Neural progenitor cell (in vitro differentiated cells): ENCODE data around the gene ATP8B4. TPM values are rescaled to one million over a fixed set of nuclear protein-coding genes. Genes with fewer than 3 reads are reported as not detected.

ENCODE experiments used
- DNase-seq: peaks from one replicate; pipeline ENCODE4 v3.0.0-alpha.2; 2016; ENCODE audit warnings: low spot score
- H2AFZ ChIP-seq: fragments of 200-600 bp; sonication (generic); replicated peaks from 2 replicates; pipeline ENCODE4 v1.6.1; 2016; ENCODE audit warnings: antibody characterized with exemption
- H3F3A ChIP-seq: fragments of 200-600 bp; sonication (generic); 2 replicates; pipeline ENCODE4 v1.6.1; 2016; ENCODE audit warnings: antibody characterized with exemption, low read depth
- H3K27ac ChIP-seq: fragments of 200-600 bp; sonication (generic); 2 replicates; pipeline ENCODE4 v1.5.1; 2016; ENCODE audit warnings: mild to moderate bottlenecking
- H3K27me3 ChIP-seq: fragments of 200-600 bp; sonication (generic); 2 replicates; pipeline ENCODE4 v1.6.1; 2016; ENCODE audit warnings: mild to moderate bottlenecking, moderate library complexity
- H3K36me3 ChIP-seq: fragments of 200-600 bp; sonication (generic); 2 replicates; pipeline ENCODE4 v1.5.1; 2016
- H3K4me1 ChIP-seq: fragments of 200-600 bp; sonication (generic); 2 replicates; pipeline ENCODE4 v1.6.1; 2016; ENCODE audit warnings: mixed run types
- H3K4me2 ChIP-seq: fragments of 200-600 bp; sonication (generic); 2 replicates; pipeline ENCODE4 v1.6.1; 2016
- H3K4me3 ChIP-seq: fragments of 200-600 bp; sonication (generic); 2 replicates; pipeline ENCODE4 v1.5.1; 2016
- H3K79me2 ChIP-seq: fragments of 200-600 bp; sonication (generic); 2 replicates; pipeline ENCODE4 v1.6.1; 2016; ENCODE audit warnings: low read depth
- H3K9ac ChIP-seq: fragments of 200-600 bp; sonication (generic); 2 replicates; pipeline ENCODE4 v1.6.1; 2016
- H3K9me3 ChIP-seq: fragments of 200-600 bp; sonication (generic); 2 replicates; pipeline ENCODE4 v1.5.1; 2016; ENCODE audit warnings: low read depth
- H4K20me1 ChIP-seq: fragments of 200-600 bp; sonication (generic); 2 replicates; pipeline ENCODE4 v1.6.1; 2016; ENCODE audit warnings: low read depth
- H3K27ac Mint-ChIP-seq: 3 replicates; pipeline ENCODE4 v1.8.0; 2021; ENCODE audit warnings: mixed read lengths
- H3K27me3 Mint-ChIP-seq: 2 replicates; pipeline ENCODE4 v1.8.0; 2022; ENCODE audit warnings: low read depth, mild to moderate bottlenecking, inconsistent platforms, moderate library complexity, mixed read lengths; ENCODE audit not compliant: insufficient read depth
- H3K36me3 Mint-ChIP-seq: 3 replicates; pipeline ENCODE4 v1.8.0; 2021; ENCODE audit warnings: mixed read lengths
- H3K4me1 Mint-ChIP-seq: 3 replicates; pipeline ENCODE4 v1.8.0; 2021; ENCODE audit warnings: mixed read lengths
- H3K4me3 Mint-ChIP-seq: 3 replicates; pipeline ENCODE4 v1.8.0; 2021; ENCODE audit warnings: mild to moderate bottlenecking, moderate library complexity, mixed read lengths
- H3K9me3 Mint-ChIP-seq: 3 replicates; pipeline ENCODE4 v1.8.0; 2020; ENCODE audit warnings: mixed read lengths
- EZH2 ChIP-seq: fragments of 200-600 bp; sonication (generic); IDR thresholded peaks from 2 replicates; pipeline ENCODE4 v1.6.1; 2017; ENCODE audit warnings: antibody characterized with exemption, mild to moderate bottlenecking, moderate library complexity
- EZH2phosphoT487 ChIP-seq: fragments of 200-600 bp; sonication (generic); IDR thresholded peaks from 2 replicates; pipeline ENCODE4 v1.6.1; 2017; ENCODE audit warnings: antibody characterized with exemption
- total RNA-seq: library from RNA; depleted of rRNA; stranded (reverse); fragments of >200 nt; gene quantifications from 2 replicates; pipeline ENCODE4 v1.2.3, GENCODE V29; 2015; ENCODE audit warnings: low replicate concordance
- TF ChIP-seq, protein P1 (sequence below): fragments of 200-600 bp; sonication (generic); IDR thresholded peaks from 2 replicates; pipeline ENCODE4 v1.5.1; 2017; ENCODE audit warnings: antibody characterized with exemption, mild to moderate bottlenecking

Gene ATP8B4
- total RNA-seq, 1 donor from 2014 or later, result 2.7 TPM

GRCh38 chr15:50016951-50017350 lies 102.1 kb downstream of the ATP8B4 start:
- H4K20me1 ChIP-seq, result no peaks in the 10 kb centered on the region
- H3K27ac ChIP-seq, result no peak overlapping the region
- H3K36me3 ChIP-seq, result no peaks in the 10 kb centered on the region
- H3K27me3 ChIP-seq, result no peaks in the 10 kb centered on the region
- Mint-ChIP-seq H3K27me3 (no peaks in the 10 kb centered on the region), H3K27ac (no peak overlapping the region), H3K4me1 (no peaks in the 10 kb centered on the region), H3K36me3 (no peaks in the 10 kb centered on the region), H3K9me3 (no peaks in the 10 kb centered on the region), H3K4me3 (no peak overlapping the region)
- TF ChIP-seq EZH2 (no peak), EZH2phosphoT487 (no peak)
- TF ChIP-seq, protein P1, sequence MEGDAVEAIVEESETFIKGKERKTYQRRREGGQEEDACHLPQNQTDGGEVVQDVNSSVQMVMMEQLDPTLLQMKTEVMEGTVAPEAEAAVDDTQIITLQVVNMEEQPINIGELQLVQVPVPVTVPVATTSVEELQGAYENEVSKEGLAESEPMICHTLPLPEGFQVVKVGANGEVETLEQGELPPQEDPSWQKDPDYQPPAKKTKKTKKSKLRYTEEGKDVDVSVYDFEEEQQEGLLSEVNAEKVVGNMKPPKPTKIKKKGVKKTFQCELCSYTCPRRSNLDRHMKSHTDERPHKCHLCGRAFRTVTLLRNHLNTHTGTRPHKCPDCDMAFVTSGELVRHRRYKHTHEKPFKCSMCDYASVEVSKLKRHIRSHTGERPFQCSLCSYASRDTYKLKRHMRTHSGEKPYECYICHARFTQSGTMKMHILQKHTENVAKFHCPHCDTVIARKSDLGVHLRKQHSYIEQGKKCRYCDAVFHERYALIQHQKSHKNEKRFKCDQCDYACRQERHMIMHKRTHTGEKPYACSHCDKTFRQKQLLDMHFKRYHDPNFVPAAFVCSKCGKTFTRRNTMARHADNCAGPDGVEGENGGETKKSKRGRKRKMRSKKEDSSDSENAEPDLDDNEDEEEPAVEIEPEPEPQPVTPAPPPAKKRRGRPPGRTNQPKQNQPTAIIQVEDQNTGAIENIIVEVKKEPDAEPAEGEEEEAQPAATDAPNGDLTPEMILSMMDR, result no peak
- H3K9ac ChIP-seq, result no peak overlapping the region
- no peaks in the 10 kb centered on the region for H3K79me2 ChIP-seq
- no peak overlapping the region for H2AFZ ChIP-seq
- DNase-seq, result no peak
- H3K9me3 ChIP-seq, result no peaks in the 10 kb centered on the region
- no peak overlapping the region for H3K4me3 ChIP-seq
- H3K4me1 ChIP-seq, result no peaks in the 10 kb centered on the region
- H3K4me2 ChIP-seq, result no peak overlapping the region
- no peaks in the 10 kb centered on the region for H3F3A ChIP-seq

DNA sequence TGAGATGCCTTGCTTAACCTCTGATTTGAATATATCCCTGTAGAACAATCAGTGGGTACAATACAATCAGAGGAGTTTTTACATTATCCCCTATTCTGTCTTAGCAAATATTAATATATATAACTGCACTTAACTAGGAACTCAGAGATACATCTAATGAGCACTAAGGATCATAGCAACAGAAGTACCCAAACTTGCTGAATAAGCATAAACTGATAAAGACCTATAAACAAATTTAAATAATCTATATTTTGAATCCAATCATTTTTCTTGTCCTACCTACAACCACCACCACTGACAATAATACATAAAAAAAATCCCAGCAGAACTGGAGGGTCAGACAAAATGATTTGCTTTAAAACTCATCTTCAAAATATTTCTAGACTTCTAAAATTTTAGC lies 106.2 kb downstream of the ATP8B4 start:
- Histone ChIP-seq H2AFZ (no peak overlapping the region), H4K20me1 (no peaks in the 10 kb centered on the region), H3K9me3 (no peaks in the 10 kb centered on the region), H3K27ac (no peak overlapping the region), H3K4me3 (no peak overlapping the region), H3K27me3 (no peaks in the 10 kb centered on the region), H3K9ac (no peak overlapping the region), H3K36me3 (no peaks in the 10 kb centered on the region), H3F3A (no peaks in the 10 kb centered on the region), H3K4me1 (peaks cover 4% of the 10 kb centered on the region), H3K79me2 (no peaks in the 10 kb centered on the region), H3K4me2 (no peak overlapping the region)
- Mint-ChIP-seq H3K27me3 (no peaks in the 10 kb centered on the region), H3K4me3 (no peak overlapping the region), H3K36me3 (no peaks in the 10 kb centered on the region), H3K9me3 (no peaks in the 10 kb centered on the region), H3K27ac (no peak overlapping the region), H3K4me1 (no peaks in the 10 kb centered on the region)
- no peak for DNase-seq
- TF ChIP-seq, protein P1, result no peak
- no peak for TF ChIP-seq EZH2
- TF ChIP-seq EZH2phosphoT487, result no peak

DNA sequence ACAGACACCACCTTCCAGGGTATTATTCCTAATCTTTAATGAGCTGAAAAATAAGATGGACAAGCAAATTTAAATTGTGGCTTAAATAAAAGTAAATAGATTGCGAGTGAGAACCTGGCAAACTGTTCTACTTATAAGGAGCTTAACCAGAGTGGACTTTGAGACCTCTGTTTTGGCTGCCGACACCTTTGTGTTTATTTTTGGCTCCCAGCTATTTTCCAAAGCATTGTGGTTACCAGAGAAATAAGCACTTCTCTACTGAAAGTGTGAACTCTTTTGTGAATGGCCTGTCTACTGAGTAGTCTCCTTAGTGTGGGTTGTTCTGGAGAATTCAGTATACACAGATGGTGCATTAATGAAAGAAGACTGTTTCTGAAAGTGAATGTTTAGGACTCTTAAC lies 109.4 kb downstream of the ATP8B4 start:
- no peak overlapping the region for H3K4me3 ChIP-seq
- H3K36me3 ChIP-seq, result no peaks in the 10 kb centered on the region
- Mint-ChIP-seq H3K4me1 (no peaks in the 10 kb centered on the region), H3K27ac (no peak overlapping the region), H3K9me3 (no peaks in the 10 kb centered on the region), H3K36me3 (no peaks in the 10 kb centered on the region), H3K4me3 (no peak overlapping the region), H3K27me3 (no peaks in the 10 kb centered on the region)
- H3K4me1 ChIP-seq, result peaks cover 5% of the 10 kb centered on the region
- no peaks in the 10 kb centered on the region for H4K20me1 ChIP-seq
- no peaks in the 10 kb centered on the region for H3K9me3 ChIP-seq
- no peak overlapping the region for H3K27ac ChIP-seq
- no peak for DNase-seq
- no peak overlapping the region for H3K9ac ChIP-seq
- TF ChIP-seq, protein P1, result no peak
- TF ChIP-seq EZH2phosphoT487 (no peak), EZH2 (no peak)
- no peaks in the 10 kb centered on the region for H3F3A ChIP-seq
- H3K27me3 ChIP-seq, result no peaks in the 10 kb centered on the region
- H3K79me2 ChIP-seq, result no peaks in the 10 kb centered on the region
- H2AFZ ChIP-seq, result peak overlapping the region; percentile 29
- no peak overlapping the region for H3K4me2 ChIP-seq
